ENCODE measurements around the gene C10orf143. TPM values are rescaled to one million over a fixed set of nuclear protein-coding genes. Genes with fewer than 3 reads are reported as not detected.
A peak's percentile ranks its signal among the peaks of the same experiment; 100 is the strongest.

The C10orf143 gene
- total and polyA plus RNA-seq, 2 experiments from 2014 or later = 0.21 to 3.7 TPM

DNA sequence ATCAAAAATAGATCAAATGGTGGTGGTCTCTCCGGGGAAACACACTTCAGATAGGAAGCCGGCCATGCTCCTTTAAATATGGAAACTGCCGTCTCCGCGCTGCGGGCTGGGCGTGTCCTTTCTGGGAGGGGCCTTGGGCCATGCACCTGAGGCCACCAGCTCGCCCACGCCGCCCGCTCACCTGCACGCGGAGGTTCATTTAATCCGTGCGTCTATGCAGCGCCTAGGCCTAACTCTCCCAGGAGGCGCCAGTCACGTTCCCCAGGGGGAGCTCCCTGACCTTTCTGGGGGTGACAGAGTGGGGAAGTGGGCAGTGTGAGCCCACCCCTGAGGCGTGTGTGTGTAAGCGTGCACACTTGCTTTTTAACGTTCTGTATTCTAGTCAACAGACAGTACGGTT is 64.0 kb downstream of the C10orf143 start:
- H3K36me3 Mint-ChIP-seq (ENCODE audit: low read depth) = no peaks in the 10 kb centered on the region
- ATAC-seq (peak; percentile 13; the same call in 1 of the 3 replicates), DNase-seq (ENCODE audit: low spot score) (peak; percentile 33)
- Histone ChIP-seq H3F3A (replicated peaks; ENCODE audit: low read depth) (no peaks in the 10 kb centered on the region), H4K20me1 (replicated peaks; ENCODE audit: insufficient read depth) (no peaks in the 10 kb centered on the region), H3K79me2 (replicated peaks; ENCODE audit: insufficient read depth) (no peaks in the 10 kb centered on the region), H3K9me2 (ENCODE audit: insufficient read depth) (no peaks in the 10 kb centered on the region), H3K27me3 (ENCODE audit: insufficient read depth) (no peaks in the 10 kb centered on the region), H3K4me2 (no peak overlapping the region), H3K27ac (ENCODE audit: low read depth) (no peak overlapping the region), H3K4me1 (ENCODE audit: insufficient read depth) (peaks cover 9% of the 10 kb centered on the region), H3K36me3 (ENCODE audit: insufficient read depth) (no peaks in the 10 kb centered on the region), H2AFZ (no peak overlapping the region), H3K4me3 (no peak overlapping the region)
- peaks cover 24% of the 10 kb centered on the region for H3K4me1 Mint-ChIP-seq
- no peaks in the 10 kb centered on the region; the same call in 2 of the 3 replicates for H3K9me3 Mint-ChIP-seq
- TF ChIP-seq, protein P1, sequence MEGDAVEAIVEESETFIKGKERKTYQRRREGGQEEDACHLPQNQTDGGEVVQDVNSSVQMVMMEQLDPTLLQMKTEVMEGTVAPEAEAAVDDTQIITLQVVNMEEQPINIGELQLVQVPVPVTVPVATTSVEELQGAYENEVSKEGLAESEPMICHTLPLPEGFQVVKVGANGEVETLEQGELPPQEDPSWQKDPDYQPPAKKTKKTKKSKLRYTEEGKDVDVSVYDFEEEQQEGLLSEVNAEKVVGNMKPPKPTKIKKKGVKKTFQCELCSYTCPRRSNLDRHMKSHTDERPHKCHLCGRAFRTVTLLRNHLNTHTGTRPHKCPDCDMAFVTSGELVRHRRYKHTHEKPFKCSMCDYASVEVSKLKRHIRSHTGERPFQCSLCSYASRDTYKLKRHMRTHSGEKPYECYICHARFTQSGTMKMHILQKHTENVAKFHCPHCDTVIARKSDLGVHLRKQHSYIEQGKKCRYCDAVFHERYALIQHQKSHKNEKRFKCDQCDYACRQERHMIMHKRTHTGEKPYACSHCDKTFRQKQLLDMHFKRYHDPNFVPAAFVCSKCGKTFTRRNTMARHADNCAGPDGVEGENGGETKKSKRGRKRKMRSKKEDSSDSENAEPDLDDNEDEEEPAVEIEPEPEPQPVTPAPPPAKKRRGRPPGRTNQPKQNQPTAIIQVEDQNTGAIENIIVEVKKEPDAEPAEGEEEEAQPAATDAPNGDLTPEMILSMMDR (conservative IDR thresholded peaks at IDR 0.05; ENCODE audit: low read depth in 2 of 2) = 0 out of 4 replicates have a peak, but pooled peaks of 1 of the 2 experiments have one; percentile 17
- TF ChIP-seq, protein P2, sequence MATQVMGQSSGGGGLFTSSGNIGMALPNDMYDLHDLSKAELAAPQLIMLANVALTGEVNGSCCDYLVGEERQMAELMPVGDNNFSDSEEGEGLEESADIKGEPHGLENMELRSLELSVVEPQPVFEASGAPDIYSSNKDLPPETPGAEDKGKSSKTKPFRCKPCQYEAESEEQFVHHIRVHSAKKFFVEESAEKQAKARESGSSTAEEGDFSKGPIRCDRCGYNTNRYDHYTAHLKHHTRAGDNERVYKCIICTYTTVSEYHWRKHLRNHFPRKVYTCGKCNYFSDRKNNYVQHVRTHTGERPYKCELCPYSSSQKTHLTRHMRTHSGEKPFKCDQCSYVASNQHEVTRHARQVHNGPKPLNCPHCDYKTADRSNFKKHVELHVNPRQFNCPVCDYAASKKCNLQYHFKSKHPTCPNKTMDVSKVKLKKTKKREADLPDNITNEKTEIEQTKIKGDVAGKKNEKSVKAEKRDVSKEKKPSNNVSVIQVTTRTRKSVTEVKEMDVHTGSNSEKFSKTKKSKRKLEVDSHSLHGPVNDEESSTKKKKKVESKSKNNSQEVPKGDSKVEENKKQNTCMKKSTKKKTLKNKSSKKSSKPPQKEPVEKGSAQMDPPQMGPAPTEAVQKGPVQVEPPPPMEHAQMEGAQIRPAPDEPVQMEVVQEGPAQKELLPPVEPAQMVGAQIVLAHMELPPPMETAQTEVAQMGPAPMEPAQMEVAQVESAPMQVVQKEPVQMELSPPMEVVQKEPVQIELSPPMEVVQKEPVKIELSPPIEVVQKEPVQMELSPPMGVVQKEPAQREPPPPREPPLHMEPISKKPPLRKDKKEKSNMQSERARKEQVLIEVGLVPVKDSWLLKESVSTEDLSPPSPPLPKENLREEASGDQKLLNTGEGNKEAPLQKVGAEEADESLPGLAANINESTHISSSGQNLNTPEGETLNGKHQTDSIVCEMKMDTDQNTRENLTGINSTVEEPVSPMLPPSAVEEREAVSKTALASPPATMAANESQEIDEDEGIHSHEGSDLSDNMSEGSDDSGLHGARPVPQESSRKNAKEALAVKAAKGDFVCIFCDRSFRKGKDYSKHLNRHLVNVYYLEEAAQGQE (IDR thresholded peaks at IDR 0.05; ENCODE audit: unreplicated experiment) = no peak
- no peak overlapping the region for H3K27ac Mint-ChIP-seq
- H3K4me3 Mint-ChIP-seq = no peak overlapping the region
- H3K27me3 Mint-ChIP-seq (ENCODE audit: insufficient read depth, low read depth, poor library complexity) = peaks cover 16% of the 10 kb centered on the region

DNA sequence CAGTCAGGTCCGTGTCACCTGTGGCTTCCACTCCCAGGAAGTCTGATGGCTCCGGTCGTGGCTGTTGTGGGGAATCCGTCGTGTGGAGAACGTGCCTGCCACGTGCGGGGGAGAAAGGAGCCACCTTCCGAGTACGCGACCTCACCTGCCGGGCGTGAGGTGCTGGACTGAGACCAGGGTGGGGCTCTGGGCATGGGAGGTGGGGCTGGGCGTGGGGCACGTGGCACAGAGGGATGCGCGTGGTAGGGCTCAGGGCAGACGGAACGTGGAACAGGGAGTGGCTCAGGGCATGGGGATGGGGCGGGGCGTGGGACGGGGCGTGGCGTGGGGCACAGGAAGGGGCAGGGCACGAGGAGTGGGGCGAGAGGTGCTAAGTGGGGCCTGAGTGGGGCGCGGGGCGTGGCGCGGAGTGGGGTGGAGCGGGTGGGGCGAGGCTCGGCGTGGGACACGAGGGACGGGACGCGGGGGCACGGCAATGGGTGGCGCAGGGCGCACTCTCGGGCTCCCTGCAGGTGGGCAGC is 64.8 kb downstream of the C10orf143 start:
- no peak overlapping the region for H3K27ac ChIP-seq (ENCODE audit: low read depth)
- no peak for ATAC-seq
- Mint-ChIP-seq H3K9me3 (no peaks in the 10 kb centered on the region; the same call in 2 of the 3 replicates), H3K4me3 (no peak overlapping the region), H3K27ac (no peak overlapping the region), H3K4me1 (peaks cover 24% of the 10 kb centered on the region), H3K36me3 (ENCODE audit: low read depth) (no peaks in the 10 kb centered on the region), H3K27me3 (ENCODE audit: insufficient read depth, low read depth, poor library complexity) (peaks cover 16% of the 10 kb centered on the region)
- H3K4me3 ChIP-seq = no peak overlapping the region
- H3K79me2 ChIP-seq (replicated peaks; ENCODE audit: insufficient read depth) = no peaks in the 10 kb centered on the region
- H3K4me1 ChIP-seq (ENCODE audit: insufficient read depth) = peaks cover 9% of the 10 kb centered on the region
- H3F3A ChIP-seq (replicated peaks; ENCODE audit: low read depth) = no peaks in the 10 kb centered on the region
- H3K36me3 ChIP-seq (ENCODE audit: insufficient read depth) = no peaks in the 10 kb centered on the region
- no peaks in the 10 kb centered on the region for H3K9me2 ChIP-seq (ENCODE audit: insufficient read depth)
- no peak overlapping the region for H2AFZ ChIP-seq
- no peak for DNase-seq (ENCODE audit: low spot score)
- no peaks in the 10 kb centered on the region for H3K27me3 ChIP-seq (ENCODE audit: insufficient read depth)
- no peak overlapping the region for H3K4me2 ChIP-seq
- H4K20me1 ChIP-seq (replicated peaks; ENCODE audit: insufficient read depth) = no peaks in the 10 kb centered on the region
- TF ChIP-seq ZNF114 (CRISPR knock-in tag; IDR thresholded peaks at IDR 0.05) (no peak), EZH2phosphoT487 (IDR thresholded peaks at IDR 0.05; ENCODE audit: unreplicated experiment) (no peak), STAT1 (IDR thresholded peaks at IDR 0.05; ENCODE audit: unreplicated experiment) (no peak), NANOG (IDR thresholded peaks at IDR 0.05; ENCODE audit: borderline replicate concordance) (no peak)
- TF ChIP-seq, protein P3, sequence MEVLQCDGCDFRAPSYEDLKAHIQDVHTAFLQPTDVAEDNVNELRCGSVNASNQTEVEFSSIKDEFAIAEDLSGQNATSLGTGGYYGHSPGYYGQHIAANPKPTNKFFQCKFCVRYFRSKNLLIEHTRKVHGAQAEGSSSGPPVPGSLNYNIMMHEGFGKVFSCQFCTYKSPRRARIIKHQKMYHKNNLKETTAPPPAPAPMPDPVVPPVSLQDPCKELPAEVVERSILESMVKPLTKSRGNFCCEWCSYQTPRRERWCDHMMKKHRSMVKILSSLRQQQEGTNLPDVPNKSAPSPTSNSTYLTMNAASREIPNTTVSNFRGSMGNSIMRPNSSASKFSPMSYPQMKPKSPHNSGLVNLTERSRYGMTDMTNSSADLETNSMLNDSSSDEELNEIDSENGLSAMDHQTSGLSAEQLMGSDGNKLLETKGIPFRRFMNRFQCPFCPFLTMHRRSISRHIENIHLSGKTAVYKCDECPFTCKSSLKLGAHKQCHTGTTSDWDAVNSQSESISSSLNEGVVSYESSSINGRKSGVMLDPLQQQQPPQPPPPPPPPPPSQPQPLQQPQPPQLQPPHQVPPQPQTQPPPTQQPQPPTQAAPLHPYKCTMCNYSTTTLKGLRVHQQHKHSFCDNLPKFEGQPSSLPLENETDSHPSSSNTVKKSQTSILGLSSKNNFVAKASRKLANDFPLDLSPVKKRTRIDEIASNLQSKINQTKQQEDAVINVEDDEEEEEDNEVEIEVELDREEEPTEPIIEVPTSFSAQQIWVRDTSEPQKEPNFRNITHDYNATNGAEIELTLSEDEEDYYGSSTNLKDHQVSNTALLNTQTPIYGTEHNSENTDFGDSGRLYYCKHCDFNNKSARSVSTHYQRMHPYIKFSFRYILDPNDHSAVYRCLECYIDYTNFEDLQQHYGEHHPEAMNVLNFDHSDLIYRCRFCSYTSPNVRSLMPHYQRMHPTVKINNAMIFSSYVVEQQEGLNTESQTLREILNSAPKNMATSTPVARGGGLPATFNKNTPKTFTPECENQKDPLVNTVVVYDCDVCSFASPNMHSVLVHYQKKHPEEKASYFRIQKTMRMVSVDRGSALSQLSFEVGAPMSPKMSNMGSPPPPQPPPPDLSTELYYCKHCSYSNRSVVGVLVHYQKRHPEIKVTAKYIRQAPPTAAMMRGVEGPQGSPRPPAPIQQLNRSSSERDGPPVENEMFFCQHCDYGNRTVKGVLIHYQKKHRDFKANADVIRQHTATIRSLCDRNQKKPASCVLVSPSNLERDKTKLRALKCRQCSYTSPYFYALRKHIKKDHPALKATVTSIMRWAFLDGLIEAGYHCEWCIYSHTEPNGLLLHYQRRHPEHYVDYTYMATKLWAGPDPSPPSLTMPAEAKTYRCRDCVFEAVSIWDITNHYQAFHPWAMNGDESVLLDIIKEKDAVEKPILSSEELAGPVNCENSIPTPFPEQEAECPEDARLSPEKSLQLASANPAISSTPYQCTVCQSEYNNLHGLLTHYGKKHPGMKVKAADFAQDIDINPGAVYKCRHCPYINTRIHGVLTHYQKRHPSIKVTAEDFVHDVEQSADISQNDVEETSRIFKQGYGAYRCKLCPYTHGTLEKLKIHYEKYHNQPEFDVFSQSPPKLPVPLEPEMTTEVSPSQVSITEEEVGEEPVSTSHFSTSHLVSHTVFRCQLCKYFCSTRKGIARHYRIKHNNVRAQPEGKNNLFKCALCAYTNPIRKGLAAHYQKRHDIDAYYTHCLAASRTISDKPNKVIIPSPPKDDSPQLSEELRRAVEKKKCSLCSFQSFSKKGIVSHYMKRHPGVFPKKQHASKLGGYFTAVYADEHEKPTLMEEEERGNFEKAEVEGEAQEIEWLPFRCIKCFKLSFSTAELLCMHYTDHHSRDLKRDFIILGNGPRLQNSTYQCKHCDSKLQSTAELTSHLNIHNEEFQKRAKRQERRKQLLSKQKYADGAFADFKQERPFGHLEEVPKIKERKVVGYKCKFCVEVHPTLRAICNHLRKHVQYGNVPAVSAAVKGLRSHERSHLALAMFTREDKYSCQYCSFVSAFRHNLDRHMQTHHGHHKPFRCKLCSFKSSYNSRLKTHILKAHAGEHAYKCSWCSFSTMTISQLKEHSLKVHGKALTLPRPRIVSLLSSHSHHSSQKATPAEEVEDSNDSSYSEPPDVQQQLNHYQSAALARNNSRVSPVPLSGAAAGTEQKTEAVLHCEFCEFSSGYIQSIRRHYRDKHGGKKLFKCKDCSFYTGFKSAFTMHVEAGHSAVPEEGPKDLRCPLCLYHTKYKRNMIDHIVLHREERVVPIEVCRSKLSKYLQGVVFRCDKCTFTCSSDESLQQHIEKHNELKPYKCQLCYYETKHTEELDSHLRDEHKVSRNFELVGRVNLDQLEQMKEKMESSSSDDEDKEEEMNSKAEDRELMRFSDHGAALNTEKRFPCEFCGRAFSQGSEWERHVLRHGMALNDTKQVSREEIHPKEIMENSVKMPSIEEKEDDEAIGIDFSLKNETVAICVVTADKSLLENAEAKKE (CRISPR knock-in tag; IDR thresholded peaks at IDR 0.05) = no peak
- TF ChIP-seq, protein P4, sequence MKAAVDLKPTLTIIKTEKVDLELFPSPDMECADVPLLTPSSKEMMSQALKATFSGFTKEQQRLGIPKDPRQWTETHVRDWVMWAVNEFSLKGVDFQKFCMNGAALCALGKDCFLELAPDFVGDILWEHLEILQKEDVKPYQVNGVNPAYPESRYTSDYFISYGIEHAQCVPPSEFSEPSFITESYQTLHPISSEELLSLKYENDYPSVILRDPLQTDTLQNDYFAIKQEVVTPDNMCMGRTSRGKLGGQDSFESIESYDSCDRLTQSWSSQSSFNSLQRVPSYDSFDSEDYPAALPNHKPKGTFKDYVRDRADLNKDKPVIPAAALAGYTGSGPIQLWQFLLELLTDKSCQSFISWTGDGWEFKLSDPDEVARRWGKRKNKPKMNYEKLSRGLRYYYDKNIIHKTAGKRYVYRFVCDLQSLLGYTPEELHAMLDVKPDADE (IDR thresholded peaks at IDR 0.05) = no peak

All from GM23338 (cell line).